Stimulated activated naive B cell treated with anti-CD40 and anti-IgM and Interleukin-4, amounts not matched to agents 10 μg/mL and 1 μg/mL and 100 μg/mL, for 72 hours (primary cell): ENCODE measurements around the gene STIM2.
A peak's percentile ranks its signal among the peaks of the same experiment; 100 is the strongest.
"Not testable (repeated sequence)": the region's sequence is repeated elsewhere in the genome, so short reads cannot be mapped to it uniquely, and the experiment has no call there.

Source experiments
- ATAC-seq, 2 donors: fragments of 150-1000 bp; cut with Tn5 transposase; replicated peaks; 2 replicates each; pipeline ENCODE4 v1.10.0; 2021; ENCODE audit warnings: moderate library complexity in 1 of 2
- DNase-seq: peaks from one replicate; pipeline ENCODE4 v3.0.0; 2021
- H3K27ac Mint-ChIP-seq: one replicate; pipeline ENCODE4 v1.8.0; 2022; ENCODE audit warnings: mild to moderate bottlenecking, mixed read lengths
- H3K27me3 Mint-ChIP-seq, 2 donors: one replicate each; pipeline ENCODE4 v1.8.0; 2022; ENCODE audit warnings: mixed read lengths in 2 of 2
- H3K36me3 Mint-ChIP-seq, 2 donors: one replicate each; pipeline ENCODE4 v1.8.0; 2022; ENCODE audit warnings: mixed read lengths in 2 of 2, mild to moderate bottlenecking in 1 of 2
- H3K4me1 Mint-ChIP-seq, 2 donors: one replicate each; pipeline ENCODE4 v1.8.0; 2022; ENCODE audit warnings: mixed read lengths in 2 of 2, mild to moderate bottlenecking in 1 of 2
- H3K4me3 Mint-ChIP-seq, 2 donors: one replicate each; pipeline ENCODE4 v1.8.0; 2022; ENCODE audit warnings: mild to moderate bottlenecking in 2 of 2, mixed read lengths in 2 of 2, moderate library complexity in 1 of 2
- H3K9me3 Mint-ChIP-seq, 2 donors: one replicate each; pipeline ENCODE4 v1.8.0; 2022; ENCODE audit warnings: mixed read lengths in 2 of 2, mild to moderate bottlenecking in 1 of 2

STIM2 gene

DNA sequence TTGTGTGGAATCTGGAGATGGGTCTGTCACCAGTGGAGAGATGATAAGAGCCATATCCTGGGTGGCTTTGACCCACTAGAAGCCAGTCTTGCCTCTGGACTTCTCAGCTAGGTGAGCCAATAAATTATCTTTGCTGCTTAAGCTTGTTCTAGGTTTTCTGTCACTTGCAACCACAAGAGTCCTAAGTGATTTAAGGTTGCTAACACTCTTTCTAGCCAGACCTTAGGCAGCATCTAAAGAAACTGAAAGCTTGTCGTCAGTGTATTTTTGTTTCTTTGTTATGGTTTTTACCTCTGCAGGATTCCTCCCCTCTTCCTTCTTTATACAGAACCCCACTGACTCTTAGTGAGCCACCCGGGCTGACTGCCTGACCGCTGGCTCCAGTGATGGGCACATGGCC, 37.1 kb upstream of the STIM2 start:
- H3K27ac Mint-ChIP-seq: no peak overlapping the region
- H3K9me3 Mint-ChIP-seq: peaks cover 9 to 13% of the 10 kb centered on the region in 2 donors
- no peak overlapping the region for H3K4me3 Mint-ChIP-seq
- H3K4me1 Mint-ChIP-seq: peaks cover 43 to 72% of the 10 kb centered on the region in 2 donors
- peaks cover 8 to 27% of the 10 kb centered on the region in 2 donors for H3K27me3 Mint-ChIP-seq
- ATAC-seq (no peak), DNase-seq (no peak)
- peaks cover 3 to 7% of the 10 kb centered on the region in 2 donors for H3K36me3 Mint-ChIP-seq

DNA sequence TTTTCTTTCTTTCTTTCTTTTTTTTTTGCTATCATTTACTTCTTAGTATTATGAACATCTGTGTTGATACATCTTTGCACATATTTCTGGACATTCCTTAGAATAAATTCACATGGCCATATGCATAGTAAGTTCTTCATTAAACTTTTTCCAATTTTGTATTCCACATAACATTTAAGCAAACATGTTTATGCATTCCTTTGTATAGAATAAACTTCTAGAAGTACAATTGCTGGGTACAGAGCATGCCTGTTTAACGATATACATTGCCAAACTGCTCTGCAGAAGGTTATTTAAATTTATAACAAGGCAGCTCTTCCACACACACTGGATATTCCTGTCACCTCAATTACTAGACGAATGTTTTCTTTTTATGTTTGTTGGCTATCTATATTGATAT, 36.0 kb upstream of the STIM2 start:
- no peak for ATAC-seq
- no peak overlapping the region for H3K4me3 Mint-ChIP-seq
- H3K36me3 Mint-ChIP-seq: peaks cover 3 to 7% of the 10 kb centered on the region in 2 donors
- no peak overlapping the region for H3K27ac Mint-ChIP-seq
- peaks cover 9 to 13% of the 10 kb centered on the region in 2 donors for H3K9me3 Mint-ChIP-seq
- H3K27me3 Mint-ChIP-seq: peaks cover 6 to 22% of the 10 kb centered on the region in 2 donors
- H3K4me1 Mint-ChIP-seq: peaks cover 35 to 71% of the 10 kb centered on the region in 2 donors
- DNase-seq: no peak

- Mint-ChIP-seq H3K4me1 (peaks cover 31 to 76% of the 10 kb centered on the region in 2 donors), H3K9me3 (peaks cover 9 to 13% of the 10 kb centered on the region in 2 donors), H3K27me3 (peaks cover 6 to 18% of the 10 kb centered on the region in 2 donors), H3K4me3 (peak overlapping the region; percentile 15 to 23), H3K36me3 (peaks cover 3 to 7% of the 10 kb centered on the region in 2 donors), H3K27ac (no peak overlapping the region)
- peak; percentile 64 for DNase-seq
- ATAC-seq: peak; percentile 75 to 76
These were observed 33.9 kb upstream of the STIM2 start for GRCh38 chr4:26826721-26827120.

DNA sequence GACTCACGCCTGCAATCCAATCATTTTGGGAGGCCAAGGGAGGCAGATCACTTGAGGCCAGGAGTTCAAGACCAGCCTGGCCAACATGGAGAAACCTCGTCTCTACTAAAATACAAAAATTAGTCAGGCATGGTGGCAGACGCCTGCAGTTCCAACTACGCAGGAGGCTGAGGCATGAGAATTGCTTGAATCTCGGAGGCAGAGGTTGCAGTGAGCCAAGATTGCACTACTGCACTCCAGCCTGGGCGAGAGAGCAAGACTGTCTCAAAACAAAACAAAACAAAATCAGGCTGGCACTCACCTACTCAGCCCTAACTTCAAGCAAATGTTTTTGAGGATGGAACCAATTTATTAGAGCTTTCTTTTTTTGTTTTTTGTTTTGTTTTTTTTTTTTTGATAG, 33.3 kb upstream of the STIM2 start:
- peaks cover 6 to 16% of the 10 kb centered on the region in 2 donors for H3K27me3 Mint-ChIP-seq
- peaks cover 26 to 76% of the 10 kb centered on the region in 2 donors for H3K4me1 Mint-ChIP-seq
- peak in 1 of 2 donors; percentile 13 for ATAC-seq
- peak overlapping the region; percentile 87 for H3K27ac Mint-ChIP-seq
- H3K36me3 Mint-ChIP-seq, DNase-seq: not testable (repeated sequence)
- H3K9me3 Mint-ChIP-seq: peaks cover 9 to 13% of the 10 kb centered on the region in 2 donors
- H3K4me3 Mint-ChIP-seq: peak overlapping the region in 1 of 2 donors; percentile 40

DNA sequence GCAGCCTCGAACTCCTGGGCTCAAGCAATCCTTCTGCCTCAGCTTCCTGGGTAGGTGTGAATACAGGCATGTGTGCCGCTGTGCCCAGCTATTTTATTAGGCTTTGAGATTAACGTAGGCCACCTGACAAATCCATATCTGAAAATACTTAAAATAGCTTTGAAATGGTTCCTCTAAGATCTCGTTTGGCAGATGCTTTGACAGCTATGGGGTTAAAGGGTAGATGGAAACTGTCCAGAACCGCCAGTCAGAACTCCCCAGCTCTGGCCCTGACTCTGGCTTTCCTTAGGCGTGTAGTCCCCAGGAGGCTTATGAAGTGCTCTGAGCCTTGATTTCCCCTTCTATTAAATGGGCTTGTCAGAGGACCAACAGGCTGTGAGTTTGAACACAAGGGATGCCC, 32.8 kb upstream of the STIM2 start:
- ATAC-seq (no peak), DNase-seq (no peak)
- no peak overlapping the region for H3K4me3 Mint-ChIP-seq
- peaks cover 6 to 14% of the 10 kb centered on the region in 2 donors for H3K27me3 Mint-ChIP-seq
- H3K36me3 Mint-ChIP-seq: peaks cover 2 to 6% of the 10 kb centered on the region in 2 donors
- peaks cover 7 to 10% of the 10 kb centered on the region in 2 donors for H3K9me3 Mint-ChIP-seq
- H3K27ac Mint-ChIP-seq: no peak overlapping the region
- H3K4me1 Mint-ChIP-seq: peaks cover 27 to 76% of the 10 kb centered on the region in 2 donors

DNA sequence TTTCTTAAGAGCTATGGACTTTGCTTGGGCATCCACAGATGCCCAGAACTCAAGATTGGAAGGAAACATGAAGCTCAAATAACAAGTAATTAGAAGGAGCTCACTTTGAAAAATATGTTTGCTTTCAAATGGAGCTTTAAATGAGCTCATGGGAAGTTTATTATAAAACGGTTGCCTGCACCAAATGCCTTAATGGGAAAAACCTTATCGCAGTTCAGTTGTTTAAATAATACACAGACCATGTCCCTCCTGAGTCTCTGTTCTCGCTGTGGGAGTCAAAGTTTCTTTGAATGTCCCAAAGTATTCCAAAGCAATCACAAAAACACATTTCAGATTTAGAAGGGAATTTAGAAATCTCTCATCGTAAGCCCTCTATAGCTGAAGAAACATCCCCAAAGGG, 31.6 kb upstream of the STIM2 start:
- no peak for DNase-seq
- no peak for ATAC-seq
- peaks cover under 1 to 4% of the 10 kb centered on the region in 2 donors for H3K27me3 Mint-ChIP-seq
- H3K27ac Mint-ChIP-seq: no peak overlapping the region
- H3K4me1 Mint-ChIP-seq: peaks cover 19 to 69% of the 10 kb centered on the region in 2 donors
- no peak overlapping the region for H3K4me3 Mint-ChIP-seq
- H3K36me3 Mint-ChIP-seq: no peaks in the 10 kb centered on the region
- H3K9me3 Mint-ChIP-seq: peaks cover under 1 to 1% of the 10 kb centered on the region in 2 donors

GRCh38 chr4:26830033-26830432, 30.6 kb upstream of the STIM2 start:
- peaks cover 0 to 8% of the 10 kb centered on the region in 2 donors for H3K9me3 Mint-ChIP-seq
- peaks cover 18 to 61% of the 10 kb centered on the region in 2 donors for H3K4me1 Mint-ChIP-seq
- no peak overlapping the region for H3K27ac Mint-ChIP-seq
- no peak for ATAC-seq
- no peaks in the 10 kb centered on the region for H3K36me3 Mint-ChIP-seq
- H3K4me3 Mint-ChIP-seq: no peak overlapping the region
- DNase-seq: no peak
- H3K27me3 Mint-ChIP-seq: no peaks in the 10 kb centered on the region

GRCh38 chr4:26830701-26831100, 29.9 kb upstream of the STIM2 start:
- Mint-ChIP-seq H3K27ac (no peak overlapping the region), H3K4me3 (no peak overlapping the region), H3K4me1 (peaks cover 18 to 59% of the 10 kb centered on the region in 2 donors), H3K27me3 (no peaks in the 10 kb centered on the region), H3K9me3 (peaks cover 0 to 8% of the 10 kb centered on the region in 2 donors), H3K36me3 (no peaks in the 10 kb centered on the region)
- ATAC-seq (no peak), DNase-seq (no peak)

DNA sequence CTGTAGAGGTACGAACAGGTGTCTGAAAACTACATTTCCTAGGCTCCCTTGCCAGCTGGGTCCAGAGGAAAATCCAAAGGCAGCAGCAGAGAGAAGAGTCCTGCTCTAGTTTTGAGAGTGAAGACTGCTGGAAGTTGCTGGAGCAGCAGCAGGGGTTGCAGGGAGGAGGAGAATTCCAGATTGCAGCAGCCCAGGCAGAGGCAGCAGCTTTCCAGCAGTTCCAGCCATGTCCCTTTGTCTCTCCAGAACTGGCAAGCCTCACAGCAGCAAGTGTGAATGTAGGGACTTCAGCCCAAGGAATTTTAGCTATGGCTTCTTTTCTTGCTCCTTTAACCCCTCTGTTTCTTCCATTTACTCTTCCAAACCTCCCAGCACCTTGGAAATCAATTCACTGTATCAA, 24.1 kb upstream of the STIM2 start:
- ATAC-seq: no peak
- H3K9me3 Mint-ChIP-seq: peaks cover 0 to 8% of the 10 kb centered on the region in 2 donors
- H3K27me3 Mint-ChIP-seq: peaks cover 0 to 4% of the 10 kb centered on the region in 2 donors
- no peaks in the 10 kb centered on the region for H3K36me3 Mint-ChIP-seq
- no peak overlapping the region for H3K4me3 Mint-ChIP-seq
- DNase-seq: no peak
- H3K4me1 Mint-ChIP-seq: peaks cover 6 to 18% of the 10 kb centered on the region in 2 donors
- no peak overlapping the region for H3K27ac Mint-ChIP-seq

DNA sequence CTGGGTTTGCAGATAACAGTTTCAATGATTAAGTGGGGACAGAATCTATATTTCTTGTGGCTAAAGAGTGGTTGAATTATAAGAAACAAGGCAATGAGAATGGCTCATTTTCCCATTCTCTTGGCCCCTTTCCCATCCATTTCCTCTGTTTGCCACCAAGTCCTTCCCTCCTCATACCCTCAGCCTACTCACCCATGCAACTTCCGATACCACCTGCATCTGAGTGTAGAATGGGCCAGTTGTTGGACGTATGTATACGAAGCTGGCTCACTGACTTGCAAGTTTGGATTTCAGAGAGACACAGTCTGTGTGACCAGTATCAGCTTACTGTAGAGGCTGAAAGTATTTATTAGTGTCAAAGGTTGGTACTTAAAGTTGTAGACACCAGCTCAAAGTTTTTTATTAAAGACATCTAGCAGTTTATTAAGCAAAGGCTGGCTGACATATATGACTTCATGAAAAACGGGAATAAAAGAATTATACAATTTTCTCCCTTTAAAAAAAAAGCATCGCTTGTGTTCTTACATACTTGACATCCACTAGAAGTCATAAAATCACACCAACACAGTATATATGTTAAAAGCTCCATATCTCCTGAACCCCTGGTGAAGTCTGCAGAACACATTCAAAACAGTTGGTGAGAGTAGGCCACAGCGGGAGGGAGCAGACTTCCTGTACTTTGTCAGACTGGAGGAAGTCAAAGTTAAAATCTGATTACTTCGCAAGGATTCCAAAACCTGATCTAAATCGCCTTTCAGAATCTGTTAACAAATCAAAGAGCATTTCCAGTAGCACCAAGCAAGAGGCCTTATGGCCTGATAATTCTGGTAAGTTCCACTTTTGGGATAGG, 22.4 kb upstream of the STIM2 start:
- H3K36me3 Mint-ChIP-seq: no peaks in the 10 kb centered on the region
- H3K27me3 Mint-ChIP-seq: peaks cover 0 to 4% of the 10 kb centered on the region in 2 donors
- peaks cover 1 to 2% of the 10 kb centered on the region in 2 donors for H3K4me1 Mint-ChIP-seq
- DNase-seq: no peak
- ATAC-seq: no peak
- no peak overlapping the region for H3K27ac Mint-ChIP-seq
- H3K4me3 Mint-ChIP-seq: no peak overlapping the region
- H3K9me3 Mint-ChIP-seq: peaks cover 0 to 8% of the 10 kb centered on the region in 2 donors

DNA sequence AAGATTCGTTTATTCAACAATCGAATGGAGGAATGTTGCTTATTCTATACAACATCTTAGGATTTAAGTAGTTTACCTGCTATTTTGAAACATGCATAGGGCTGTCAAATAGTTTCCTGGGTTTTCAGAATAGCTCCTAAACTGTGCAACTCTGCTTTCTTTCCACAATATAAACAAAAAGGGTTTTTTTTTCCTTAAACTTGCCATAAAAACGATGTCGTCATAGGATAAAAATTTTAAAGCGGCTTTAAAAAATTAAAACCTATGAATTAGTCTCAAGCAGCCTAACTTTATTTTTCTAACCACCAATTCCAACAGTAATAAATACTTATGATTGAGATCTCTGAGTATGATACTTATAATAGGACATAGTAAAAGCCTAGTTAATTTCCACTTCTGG, 21.6 kb upstream of the STIM2 start:
- Mint-ChIP-seq H3K4me3 (no peak overlapping the region), H3K27ac (no peak overlapping the region), H3K4me1 (peaks cover 0 to 2% of the 10 kb centered on the region in 2 donors), H3K27me3 (peaks cover 0 to 4% of the 10 kb centered on the region in 2 donors), H3K36me3 (no peaks in the 10 kb centered on the region), H3K9me3 (peaks cover 0 to 7% of the 10 kb centered on the region in 2 donors)
- no peak for DNase-seq
- no peak for ATAC-seq

DNA sequence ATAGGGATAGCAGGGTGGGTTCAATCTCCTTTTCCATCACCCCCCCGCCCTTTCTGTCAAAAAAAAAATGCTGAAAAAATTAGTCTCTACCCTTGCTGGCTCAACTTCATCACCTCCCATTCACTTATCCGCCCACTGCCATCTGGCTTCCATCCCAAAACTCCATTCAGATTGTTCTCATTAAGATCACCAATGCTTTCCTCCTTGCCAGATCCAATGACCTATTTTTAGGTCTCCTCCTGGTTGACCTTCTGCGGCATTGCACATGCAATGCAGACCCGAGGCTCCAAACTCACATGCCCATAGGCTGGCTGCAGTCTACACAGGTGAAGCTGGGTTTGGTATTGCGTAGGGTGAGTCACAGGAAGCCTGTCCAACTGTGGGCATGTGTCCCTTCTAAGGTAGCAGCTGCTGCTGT, 21.1 kb upstream of the STIM2 start:
- peaks cover 0 to 4% of the 10 kb centered on the region in 2 donors for H3K9me3 Mint-ChIP-seq
- H3K4me3 Mint-ChIP-seq: no peak overlapping the region
- no peak overlapping the region for H3K27ac Mint-ChIP-seq
- ATAC-seq (no peak), DNase-seq (no peak)
- H3K36me3 Mint-ChIP-seq: no peaks in the 10 kb centered on the region
- peaks cover 0 to 4% of the 10 kb centered on the region in 2 donors for H3K27me3 Mint-ChIP-seq
- H3K4me1 Mint-ChIP-seq: peaks cover 0 to 2% of the 10 kb centered on the region in 2 donors

DNA sequence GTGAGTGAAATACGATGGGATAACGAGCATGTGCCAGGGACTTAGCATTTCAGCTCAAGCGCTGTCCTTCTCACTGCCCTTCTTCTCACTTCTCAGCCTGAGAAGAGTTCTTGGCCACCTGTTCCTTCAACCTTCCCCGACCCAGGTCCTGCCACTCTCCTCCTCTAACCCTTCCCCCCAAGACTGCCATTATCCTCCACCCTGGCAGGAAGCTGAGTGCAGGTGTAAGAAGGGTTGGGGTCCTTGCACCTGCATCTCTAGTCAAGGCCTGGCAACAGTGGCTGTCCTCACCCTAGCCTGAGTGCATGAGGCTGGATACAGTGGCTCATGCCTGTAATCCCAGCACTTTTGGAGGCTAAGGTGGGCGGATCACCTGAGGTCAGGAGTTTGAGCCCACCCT, 19.9 kb upstream of the STIM2 start:
- no peak for ATAC-seq
- no peaks in the 10 kb centered on the region for H3K9me3 Mint-ChIP-seq
- peaks cover 0 to 2% of the 10 kb centered on the region in 2 donors for H3K4me1 Mint-ChIP-seq
- DNase-seq: no peak
- H3K36me3 Mint-ChIP-seq: no peaks in the 10 kb centered on the region
- peaks cover 0 to 4% of the 10 kb centered on the region in 2 donors for H3K27me3 Mint-ChIP-seq
- H3K27ac Mint-ChIP-seq: no peak overlapping the region
- H3K4me3 Mint-ChIP-seq: no peak overlapping the region

GRCh38 chr4:26842911-26843310, 17.7 kb upstream of the STIM2 start:
- DNase-seq (no peak), ATAC-seq (no peak)
- peaks cover 0 to 5% of the 10 kb centered on the region in 2 donors for H3K36me3 Mint-ChIP-seq
- no peak overlapping the region for H3K27ac Mint-ChIP-seq
- H3K4me3 Mint-ChIP-seq: no peak overlapping the region
- peaks cover 0 to 2% of the 10 kb centered on the region in 2 donors for H3K4me1 Mint-ChIP-seq
- H3K27me3 Mint-ChIP-seq: peaks cover 0 to 4% of the 10 kb centered on the region in 2 donors
- H3K9me3 Mint-ChIP-seq: peaks cover 0 to 10% of the 10 kb centered on the region in 2 donors

- DNase-seq (no peak), ATAC-seq (no peak)
- Mint-ChIP-seq H3K9me3 (peaks cover 3 to 15% of the 10 kb centered on the region in 2 donors), H3K4me1 (peaks cover 1 to 7% of the 10 kb centered on the region in 2 donors), H3K27me3 (no peaks in the 10 kb centered on the region), H3K36me3 (peaks cover 2 to 8% of the 10 kb centered on the region in 2 donors), H3K4me3 (no peak overlapping the region), H3K27ac (no peak overlapping the region)
These were observed 10.1 kb upstream of the STIM2 start for GRCh38 chr4:26850528-26850927.
